ENCODE measurements around the gene NANOS2. TPM values are rescaled to one million over a fixed set of nuclear protein-coding genes. Genes with fewer than 3 reads are reported as not detected.

NANOS2 gene
- total and polyA plus RNA-seq, 2 of the 4 experiments (the other 2 are of a cell fraction) = not detected

- Histone ChIP-seq H3K4ac (ENCODE audit: low read depth, low read length) (peak within 1 kb of the TSS; percentile 91), H3K27me3 (ENCODE audit: control insufficient read depth, insufficient read depth, low read length) (no peaks in the 10 kb centered on the region), H3K79me1 (ENCODE audit: low read depth in 1 of 2, low read length in 2 of 2) (peaks cover 9 to 21% of the 10 kb centered on the region in 2 experiments), H3K14ac (replicated peaks; ENCODE audit: low read depth, low read length) (peak within 1 kb of the TSS; percentile 76), H2AFZ (replicated peaks; ENCODE audit: low read length, poor library complexity) (peak within 1 kb of the TSS; percentile 99), H3K9me1 (ENCODE audit: insufficient read depth, low read length) (peaks cover 7% of the 10 kb centered on the region; the same call in 1 of the 2 replicates), H3K4me3 (ENCODE audit: insufficient read depth, low read depth, low read length) (peak within 1 kb of the TSS; percentile 70), H3K18ac (ENCODE audit: low read depth, low read length) (no peak within 1 kb of the TSS), H3K36me3 (ENCODE audit: control insufficient read depth, insufficient read depth, low read length) (peaks cover 19% of the 10 kb centered on the region), H2AK5ac (ENCODE audit: low read depth, low read length) (peak within 1 kb of the TSS; percentile 51), H3K56ac (ENCODE audit: extremely low read depth, insufficient read depth, low read length) (peak within 1 kb of the TSS; percentile 62), H3K27ac (ENCODE audit: insufficient read depth, low read length) (peak within 1 kb of the TSS; percentile 68), H2BK15ac (ENCODE audit: low read depth, low read length) (no peak within 1 kb of the TSS; the same call in 2 of the 3 replicates), H2BK20ac (ENCODE audit: low read depth, low read length) (no peak within 1 kb of the TSS; the same call in 1 of the 2 replicates), H3K9me3 (ENCODE audit: control insufficient read depth, insufficient read depth, low read length) (no peaks in the 10 kb centered on the region), H2AK9ac (replicated peaks; ENCODE audit: low read depth, low read length, poor library complexity) (peak within 1 kb of the TSS; percentile 91), H2BK120ac (ENCODE audit: low read depth, low read length) (peak within 1 kb of the TSS; percentile 21; the same call in 1 of the 2 replicates), H4K8ac (ENCODE audit: low read depth in 2 of 2, low read length in 2 of 2) (peak within 1 kb of the TSS; percentile 85 to 95), H3K4me2 (ENCODE audit: low read depth, low read length) (peak within 1 kb of the TSS; percentile 89), H4K5ac (ENCODE audit: low read depth, low read length) (peak within 1 kb of the TSS; percentile 66), H3K4me1 (ENCODE audit: control insufficient read depth, insufficient read depth, low read length) (0 out of 2 replicates have a peak, but pooled peaks cover 4% of the 10 kb centered on the region), H4K91ac (ENCODE audit: insufficient read depth, low read depth, low read length) (peak within 1 kb of the TSS; percentile 86), H4K20me1 (ENCODE audit: insufficient read depth, low read length) (0 out of 2 replicates have a peak, but pooled peaks cover 9% of the 10 kb centered on the region), H3K9ac (ENCODE audit: low read depth, low read length) (peak within 1 kb of the TSS; percentile 80), H3K23ac (ENCODE audit: low read depth, low read length) (peak within 1 kb of the TSS; percentile 82; the same call in 1 of the 2 replicates), H2BK5ac (ENCODE audit: low read depth, low read length, poor library complexity, severe bottlenecking) (peak within 1 kb of the TSS; percentile 52)
- ATAC-seq (ENCODE audit: low read depth) = peak; percentile 1
- in situ Hi-C loops (cut with MboI; ENCODE audit: low sequenced_read_pairs) (no loop called here), intact Hi-C loops (cut with micrococcal nuclease) (no loop called here), dilution Hi-C loops (cut with HindIII; ENCODE audit: low sequenced_read_pairs, unreplicated experiment) (no loop called here)
- CTCF ChIA-PET = interaction anchor here (0.6 kb wide), 1 partner anchor 1838 kb away, joined by 3 read pairs; no protein-coding TSS in a partner anchor
- TF ChIP-seq RAD21 (IDR thresholded peaks at IDR 0.05; ENCODE audit: low read length) (no peak), POLR2A (IDR thresholded peaks at IDR 0.05; ENCODE audit: low read depth, low read length) (no peak), CEBPB (IDR thresholded peaks at IDR 0.05; ENCODE audit: low read depth, low read length) (no peak), SMC3 (IDR thresholded peaks at IDR 0.05; ENCODE audit: low read depth, low read length) (no peak)
- TF ChIP-seq, protein P1, sequence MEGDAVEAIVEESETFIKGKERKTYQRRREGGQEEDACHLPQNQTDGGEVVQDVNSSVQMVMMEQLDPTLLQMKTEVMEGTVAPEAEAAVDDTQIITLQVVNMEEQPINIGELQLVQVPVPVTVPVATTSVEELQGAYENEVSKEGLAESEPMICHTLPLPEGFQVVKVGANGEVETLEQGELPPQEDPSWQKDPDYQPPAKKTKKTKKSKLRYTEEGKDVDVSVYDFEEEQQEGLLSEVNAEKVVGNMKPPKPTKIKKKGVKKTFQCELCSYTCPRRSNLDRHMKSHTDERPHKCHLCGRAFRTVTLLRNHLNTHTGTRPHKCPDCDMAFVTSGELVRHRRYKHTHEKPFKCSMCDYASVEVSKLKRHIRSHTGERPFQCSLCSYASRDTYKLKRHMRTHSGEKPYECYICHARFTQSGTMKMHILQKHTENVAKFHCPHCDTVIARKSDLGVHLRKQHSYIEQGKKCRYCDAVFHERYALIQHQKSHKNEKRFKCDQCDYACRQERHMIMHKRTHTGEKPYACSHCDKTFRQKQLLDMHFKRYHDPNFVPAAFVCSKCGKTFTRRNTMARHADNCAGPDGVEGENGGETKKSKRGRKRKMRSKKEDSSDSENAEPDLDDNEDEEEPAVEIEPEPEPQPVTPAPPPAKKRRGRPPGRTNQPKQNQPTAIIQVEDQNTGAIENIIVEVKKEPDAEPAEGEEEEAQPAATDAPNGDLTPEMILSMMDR (conservative IDR thresholded peaks at IDR 0.05; ENCODE audit: low read depth, low read length) = no peak
- TF ChIP-seq, protein P2, sequence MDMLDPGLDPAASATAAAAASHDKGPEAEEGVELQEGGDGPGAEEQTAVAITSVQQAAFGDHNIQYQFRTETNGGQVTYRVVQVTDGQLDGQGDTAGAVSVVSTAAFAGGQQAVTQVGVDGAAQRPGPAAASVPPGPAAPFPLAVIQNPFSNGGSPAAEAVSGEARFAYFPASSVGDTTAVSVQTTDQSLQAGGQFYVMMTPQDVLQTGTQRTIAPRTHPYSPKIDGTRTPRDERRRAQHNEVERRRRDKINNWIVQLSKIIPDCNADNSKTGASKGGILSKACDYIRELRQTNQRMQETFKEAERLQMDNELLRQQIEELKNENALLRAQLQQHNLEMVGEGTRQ (IDR thresholded peaks at IDR 0.05; ENCODE audit: low read depth, low read length) = no peak
- no TSS peak for BruUV-seq (replicated peaks)
- DNase-seq = no peak
- POLR2A ChIA-PET (ENCODE audit: unreplicated experiment) = no interaction called here
- 1% methylated on average over 26 of the region's 47 CpGs; no CpG with 5 or more reads in 1 of the 2 experiments for WGBS, 2 experiments (ENCODE audit: extremely low coverage in 2 of 2, insufficient read length in 1 of 2)
Measured at GRCh38 chr19:45901912-45902650, 12.5 kb downstream of the NANOS2 start, which contains the start of gene MYPOP. Gene MYPOP (minus strand): TSS chr19:45902613. CDS start chr19:45901773, 840 bp downstream.
